Mesothelial cell of epicardium (in vitro differentiated cells): ENCODE measurements around the gene EYS. TPM values are rescaled to one million over a fixed set of nuclear protein-coding genes. Genes with fewer than 3 reads are reported as not detected.

Source experiments
- DNase-seq, 2 experiments: peaks; one replicate each; pipeline ENCODE4 v3.0.0; 2021; ENCODE audit warnings: low spot score in 2 of 2; ENCODE audit not compliant: unreplicated experiment in 2 of 2
- H3K27ac Mint-ChIP-seq: 2 replicates; pipeline ENCODE4 v1.8.0; 2021; ENCODE audit warnings: mixed read lengths
- H3K27me3 Mint-ChIP-seq: 2 replicates; pipeline ENCODE4 v1.8.0; 2021; ENCODE audit warnings: low read depth, mixed read lengths
- H3K36me3 Mint-ChIP-seq: 2 replicates; pipeline ENCODE4 v1.8.0; 2021; ENCODE audit warnings: mixed read lengths
- H3K4me1 Mint-ChIP-seq: 2 replicates; pipeline ENCODE4 v1.8.0; 2021; ENCODE audit warnings: mixed read lengths
- H3K4me3 Mint-ChIP-seq: 2 replicates; pipeline ENCODE4 v1.8.0; 2021; ENCODE audit warnings: mild to moderate bottlenecking, moderate library complexity, mixed read lengths
- H3K9me3 Mint-ChIP-seq: 2 replicates; pipeline ENCODE4 v1.8.0; 2021; ENCODE audit warnings: mixed read lengths
- total RNA-seq: library from RNA; stranded (reverse); gene quantifications from 3 replicates; pipeline ENCODE4 v1.2.1, GENCODE V29; 2021
- TF ChIP-seq, protein P1 (sequence below): fragments of 200-600 bp; sonication (generic); IDR thresholded peaks from one replicate; pipeline ENCODE4 v1.5.0; 2021; ENCODE audit warnings: antibody characterized with exemption; ENCODE audit not compliant: unreplicated experiment

The EYS gene
- total RNA-seq, 1 donor from 2014 or later = 0.69 TPM

DNA sequence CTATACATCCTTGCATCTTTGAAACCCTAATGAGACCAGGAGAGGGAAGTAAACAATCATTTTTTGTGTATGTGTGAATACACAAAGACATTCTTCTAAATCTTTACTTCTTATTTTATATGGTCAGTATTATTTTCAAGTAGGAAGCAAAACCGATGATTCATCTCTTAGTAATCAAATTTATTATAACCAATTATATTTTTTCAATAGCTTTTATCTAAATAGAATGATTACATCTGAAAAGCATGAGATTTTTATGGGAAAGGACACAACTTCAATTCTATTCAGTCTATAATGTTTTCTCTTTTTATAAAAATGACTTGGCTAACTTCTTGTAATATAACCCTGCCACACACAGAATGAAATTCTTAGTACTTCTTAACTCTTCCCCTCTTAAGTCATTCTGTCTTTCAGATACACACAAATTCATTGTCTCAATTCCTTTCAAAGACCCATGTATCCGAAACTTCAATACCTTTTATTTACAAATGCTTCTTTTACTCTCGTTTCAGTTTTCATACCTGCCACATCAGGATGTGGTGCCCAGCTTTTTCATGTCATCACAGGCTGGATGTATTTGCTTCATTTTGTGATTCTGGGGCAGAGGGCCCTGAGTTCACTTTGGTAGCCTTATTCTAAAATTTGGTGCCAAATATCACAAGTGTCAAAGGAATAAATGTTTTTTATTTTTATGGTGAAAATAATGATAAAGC lies 1844.4 kb downstream of the EYS start:
- Mint-ChIP-seq H3K4me3 (no peak overlapping the region), H3K4me1 (no peaks in the 10 kb centered on the region), H3K36me3 (no peaks in the 10 kb centered on the region), H3K9me3 (no peaks in the 10 kb centered on the region), H3K27ac (no peak overlapping the region), H3K27me3 (no peaks in the 10 kb centered on the region)
- TF ChIP-seq, protein P1, sequence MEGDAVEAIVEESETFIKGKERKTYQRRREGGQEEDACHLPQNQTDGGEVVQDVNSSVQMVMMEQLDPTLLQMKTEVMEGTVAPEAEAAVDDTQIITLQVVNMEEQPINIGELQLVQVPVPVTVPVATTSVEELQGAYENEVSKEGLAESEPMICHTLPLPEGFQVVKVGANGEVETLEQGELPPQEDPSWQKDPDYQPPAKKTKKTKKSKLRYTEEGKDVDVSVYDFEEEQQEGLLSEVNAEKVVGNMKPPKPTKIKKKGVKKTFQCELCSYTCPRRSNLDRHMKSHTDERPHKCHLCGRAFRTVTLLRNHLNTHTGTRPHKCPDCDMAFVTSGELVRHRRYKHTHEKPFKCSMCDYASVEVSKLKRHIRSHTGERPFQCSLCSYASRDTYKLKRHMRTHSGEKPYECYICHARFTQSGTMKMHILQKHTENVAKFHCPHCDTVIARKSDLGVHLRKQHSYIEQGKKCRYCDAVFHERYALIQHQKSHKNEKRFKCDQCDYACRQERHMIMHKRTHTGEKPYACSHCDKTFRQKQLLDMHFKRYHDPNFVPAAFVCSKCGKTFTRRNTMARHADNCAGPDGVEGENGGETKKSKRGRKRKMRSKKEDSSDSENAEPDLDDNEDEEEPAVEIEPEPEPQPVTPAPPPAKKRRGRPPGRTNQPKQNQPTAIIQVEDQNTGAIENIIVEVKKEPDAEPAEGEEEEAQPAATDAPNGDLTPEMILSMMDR = no peak
- no peak for DNase-seq

DNA sequence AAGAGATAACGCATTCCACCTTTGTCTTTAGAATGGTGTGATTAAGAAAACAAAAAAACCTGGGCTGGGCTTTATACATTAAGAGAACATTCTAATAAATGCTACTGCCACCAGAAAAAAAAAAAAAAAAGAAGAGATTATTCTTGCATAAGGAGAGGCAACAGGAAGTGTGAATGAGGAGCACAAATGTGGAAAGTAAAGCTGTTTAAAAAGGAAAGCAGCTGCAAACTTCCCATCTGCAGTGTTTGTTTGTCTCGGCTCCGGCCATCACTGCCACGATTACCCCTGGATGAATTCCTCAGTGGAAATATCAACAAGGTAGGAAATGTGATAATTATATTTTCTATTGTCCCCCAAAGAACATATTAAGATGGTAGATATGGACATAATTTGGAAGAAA lies 1847.5 kb downstream of the EYS start:
- no peaks in the 10 kb centered on the region for H3K27me3 Mint-ChIP-seq
- no peak overlapping the region for H3K4me3 Mint-ChIP-seq
- H3K36me3 Mint-ChIP-seq = no peaks in the 10 kb centered on the region
- H3K4me1 Mint-ChIP-seq = no peaks in the 10 kb centered on the region
- TF ChIP-seq, protein P1 = no peak
- no peak overlapping the region for H3K27ac Mint-ChIP-seq
- no peaks in the 10 kb centered on the region for H3K9me3 Mint-ChIP-seq
- no peak for DNase-seq

DNA sequence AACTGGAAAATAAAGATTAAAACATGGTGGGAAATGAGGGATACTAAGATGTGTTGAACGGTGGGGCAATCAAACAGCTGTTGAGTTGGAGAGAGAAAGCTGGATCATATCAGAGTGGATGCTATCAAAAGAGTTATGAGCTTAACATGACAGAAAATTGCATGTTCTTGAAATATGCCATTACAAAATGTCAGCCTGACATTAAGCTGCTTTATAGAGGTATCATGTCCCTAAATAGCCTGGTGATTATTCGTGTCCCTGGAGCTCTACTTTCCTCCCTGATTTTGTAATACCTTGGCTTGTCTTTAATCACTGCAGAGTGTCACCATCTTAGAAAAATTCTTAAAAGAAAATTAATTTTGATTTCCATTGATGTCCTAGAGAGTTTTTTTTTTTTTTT lies 1848.3 kb downstream of the EYS start:
- TF ChIP-seq, protein P1 = no peak
- no peak overlapping the region for H3K4me3 Mint-ChIP-seq
- H3K9me3 Mint-ChIP-seq = peaks cover under 1% of the 10 kb centered on the region
- no peaks in the 10 kb centered on the region for H3K36me3 Mint-ChIP-seq
- no peak for DNase-seq
- no peaks in the 10 kb centered on the region for H3K4me1 Mint-ChIP-seq
- H3K27ac Mint-ChIP-seq = no peak overlapping the region
- H3K27me3 Mint-ChIP-seq = no peaks in the 10 kb centered on the region

DNA sequence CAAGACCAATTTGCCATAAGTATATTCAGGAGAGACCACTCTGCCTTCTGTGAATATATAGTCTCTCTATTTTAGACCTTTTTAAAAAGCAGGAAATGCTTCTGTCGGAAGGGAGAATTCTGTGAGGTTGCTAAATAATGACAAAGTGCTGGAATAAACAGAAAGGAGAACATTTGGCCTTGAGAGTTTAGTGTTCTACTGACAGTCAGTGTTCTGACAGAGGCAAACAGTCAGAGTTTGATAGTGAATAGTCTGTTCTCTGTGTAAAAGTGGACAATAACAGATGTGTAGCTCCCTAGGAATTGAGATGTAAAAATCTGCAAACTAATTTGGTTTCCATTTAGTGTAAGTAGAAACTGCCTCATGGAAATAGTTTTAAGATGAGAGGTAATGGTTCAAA lies 1850.8 kb downstream of the EYS start:
- Mint-ChIP-seq H3K4me3 (no peak overlapping the region), H3K27me3 (no peaks in the 10 kb centered on the region), H3K9me3 (peaks cover 12% of the 10 kb centered on the region), H3K36me3 (no peaks in the 10 kb centered on the region), H3K27ac (no peak overlapping the region), H3K4me1 (no peaks in the 10 kb centered on the region)
- TF ChIP-seq, protein P1 = no peak
- DNase-seq = no peak

DNA sequence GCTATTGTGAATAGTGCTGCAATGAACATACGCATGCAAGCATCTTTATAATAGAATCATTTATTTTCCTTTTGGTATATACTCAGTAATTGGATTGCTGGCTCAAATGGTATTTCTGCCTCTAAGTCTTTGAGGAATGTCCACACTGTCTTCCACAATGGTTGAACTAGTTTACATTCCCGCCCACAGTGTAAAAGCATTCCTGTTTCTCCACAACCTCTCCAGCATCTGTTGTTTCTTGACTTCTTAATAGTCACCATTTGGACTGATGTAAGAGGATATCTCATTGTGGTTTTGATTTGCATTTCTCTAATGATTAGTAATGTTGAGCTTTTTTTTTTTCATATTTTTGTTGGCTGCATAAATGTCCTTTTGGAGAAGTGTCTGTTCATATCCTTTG lies 1862.7 kb downstream of the EYS start:
- TF ChIP-seq, protein P1 = no peak
- no peak for DNase-seq
- Mint-ChIP-seq H3K4me3 (no peak overlapping the region), H3K9me3 (peaks cover 22% of the 10 kb centered on the region), H3K27me3 (peaks cover 7% of the 10 kb centered on the region), H3K4me1 (no peaks in the 10 kb centered on the region), H3K27ac (no peak overlapping the region), H3K36me3 (no peaks in the 10 kb centered on the region)
